SK-N-SH treated with all-trans-retinoic acid at 6 μM for 48 hours (cell line): ENCODE measurements around the gene OR4D2.

Source experiments
- ATAC-seq: fragments of 200-7000 bp; cut with Tn5 transposase; 3 replicates; pipeline ENCODE4 v1.9.1; 2020; ENCODE audit warnings: mild to moderate bottlenecking, moderate library complexity
- ARNTL ChIP-seq: fragments of 450-650 bp; formaldehyde crosslinking; IDR thresholded peaks from 2 replicates; pipeline ENCODE4 v1.5.0; 2020; ENCODE audit warnings: low read depth, mild to moderate bottlenecking, moderate library complexity, borderline replicate concordance
- BACH2 ChIP-seq: fragments of 250-450 bp; sonication (Bioruptor Pico); IDR thresholded peaks from 2 replicates; pipeline ENCODE4 v1.9.0; 2021; ENCODE audit warnings: mild to moderate bottlenecking, borderline replicate concordance
- ESRRG ChIP-seq: fragments of 250-450 bp; sonication (Bioruptor Pico); IDR thresholded peaks from 2 replicates; pipeline ENCODE4 v1.6.1; 2021; ENCODE audit warnings: mild to moderate bottlenecking
- GLIS3 ChIP-seq: fragments of 250-450 bp; sonication (Bioruptor Pico); IDR thresholded peaks from 2 replicates; pipeline ENCODE4 v1.5.0; 2020; ENCODE audit warnings: mild to moderate bottlenecking, moderate library complexity
- ISL1 ChIP-seq: fragments of 250-450 bp; sonication (Bioruptor Pico); IDR thresholded peaks from 2 replicates; pipeline ENCODE4 v2.1.2; 2022; ENCODE audit warnings: mild to moderate bottlenecking, moderate library complexity
- OSR1 ChIP-seq: fragments of 250-450 bp; sonication (Bioruptor Pico); IDR thresholded peaks from 2 replicates; pipeline ENCODE4 v1.8.0; 2022; ENCODE audit warnings: moderate library complexity, mild to moderate bottlenecking, inconsistent platforms
- PPARA ChIP-seq: fragments of 250-450 bp; sonication (Bioruptor Pico); IDR thresholded peaks from 2 replicates; pipeline ENCODE4 v1.5.0; 2020; ENCODE audit warnings: mild to moderate bottlenecking, borderline replicate concordance
- RARB ChIP-seq: fragments of 250-450 bp; sonication (Bioruptor Pico); IDR thresholded peaks from 2 replicates; pipeline ENCODE4 v1.8.0; 2021; ENCODE audit warnings: mild to moderate bottlenecking, moderate library complexity
- SNAI2 ChIP-seq: fragments of 250-450 bp; sonication (Bioruptor Pico); IDR thresholded peaks from 2 replicates; pipeline ENCODE4 v1.5.0; 2020; ENCODE audit warnings: mild to moderate bottlenecking, moderate library complexity
- TCF4 ChIP-seq: fragments of 250-450 bp; sonication (Bioruptor Pico); IDR thresholded peaks from 2 replicates; pipeline ENCODE4 v1.8.0; 2021; ENCODE audit warnings: mild to moderate bottlenecking, moderate library complexity, borderline replicate concordance
- TOX ChIP-seq: fragments of 250-450 bp; sonication (Bioruptor Pico); IDR thresholded peaks from 2 replicates; pipeline ENCODE4 v1.8.0; 2021; ENCODE audit warnings: mild to moderate bottlenecking, moderate library complexity, borderline replicate concordance
- ZC3H10 ChIP-seq: fragments of 250-450 bp; sonication (Bioruptor Pico); IDR thresholded peaks from 2 replicates; pipeline ENCODE4 v1.5.1; 2021; ENCODE audit warnings: mild to moderate bottlenecking, moderate library complexity
- ZFP3 ChIP-seq: fragments of 250-450 bp; sonication (Bioruptor Pico); IDR thresholded peaks from 2 replicates; pipeline ENCODE4 v1.5.0; 2020; ENCODE audit warnings: mild to moderate bottlenecking, moderate library complexity
- ZFP30 ChIP-seq: fragments of 450-650 bp; formaldehyde crosslinking; IDR thresholded peaks from 2 replicates; pipeline ENCODE4 v1.5.0; 2022; ENCODE audit warnings: mild to moderate bottlenecking, moderate library complexity
- ZNF565 ChIP-seq: fragments of 450-650 bp; formaldehyde crosslinking; conservative IDR thresholded peaks from 2 replicates; pipeline ENCODE4 v1.5.0; 2020; ENCODE audit warnings: low read depth, mild to moderate bottlenecking, moderate library complexity
- ZNF70 ChIP-seq: fragments of 450-650 bp; formaldehyde crosslinking; IDR thresholded peaks from 2 replicates; pipeline ENCODE4 v1.5.0; 2020; ENCODE audit warnings: mild to moderate bottlenecking, moderate library complexity
- ZNF8 ChIP-seq: fragments of 450-650 bp; formaldehyde crosslinking; IDR thresholded peaks from 2 replicates; pipeline ENCODE4 v1.5.0; 2020; ENCODE audit warnings: mild to moderate bottlenecking, moderate library complexity
- TF ChIP-seq, protein P1 (sequence below): fragments of 250-450 bp; sonication (Bioruptor Pico); IDR thresholded peaks from 2 replicates; pipeline ENCODE4 v1.5.1; 2021; ENCODE audit warnings: mild to moderate bottlenecking, moderate library complexity
- TF ChIP-seq, protein P2 (sequence below): fragments of 250-450 bp; sonication (Bioruptor Pico); IDR thresholded peaks from 2 replicates; pipeline ENCODE4 v1.5.0; 2020; ENCODE audit warnings: mild to moderate bottlenecking, moderate library complexity
- TF ChIP-seq, protein P3 (sequence below): fragments of 250-450 bp; sonication (Bioruptor Pico); IDR thresholded peaks from 2 replicates; pipeline ENCODE4 v1.8.0; 2021; ENCODE audit warnings: low read depth, mild to moderate bottlenecking, moderate library complexity, borderline replicate concordance
- TF ChIP-seq, protein P4 (sequence below): fragments of 250-450 bp; sonication (Bioruptor Pico); IDR thresholded peaks from 2 replicates; pipeline ENCODE4 v1.8.0; 2020; ENCODE audit warnings: mild to moderate bottlenecking, moderate library complexity, borderline replicate concordance
- TF ChIP-seq, protein P5 (sequence below): fragments of 250-450 bp; sonication (Bioruptor Pico); IDR thresholded peaks from 2 replicates; pipeline ENCODE4 v1.5.1; 2020; ENCODE audit warnings: low read depth, mild to moderate bottlenecking, moderate library complexity

The OR4D2 gene

DNA sequence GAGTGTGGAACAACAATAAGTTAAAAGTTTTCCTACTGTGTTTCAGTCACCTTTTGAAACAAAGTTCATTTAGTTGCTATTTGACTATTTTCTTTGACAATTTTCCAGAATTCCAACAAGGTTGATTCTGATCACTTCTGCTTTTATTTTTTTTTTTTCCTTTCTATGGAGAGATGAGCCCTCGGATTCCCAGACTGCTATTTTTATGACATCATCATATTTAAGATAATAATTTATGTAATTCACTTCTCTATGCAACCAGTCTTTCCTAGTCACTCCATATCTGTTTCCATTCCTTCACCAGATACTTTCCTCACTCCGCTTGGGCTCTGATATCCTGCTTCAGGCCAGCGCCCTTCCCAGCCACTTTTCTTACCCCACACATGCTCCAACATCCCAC, 8.1 kb downstream of the OR4D2 start:
- no peak for ATAC-seq

DNA sequence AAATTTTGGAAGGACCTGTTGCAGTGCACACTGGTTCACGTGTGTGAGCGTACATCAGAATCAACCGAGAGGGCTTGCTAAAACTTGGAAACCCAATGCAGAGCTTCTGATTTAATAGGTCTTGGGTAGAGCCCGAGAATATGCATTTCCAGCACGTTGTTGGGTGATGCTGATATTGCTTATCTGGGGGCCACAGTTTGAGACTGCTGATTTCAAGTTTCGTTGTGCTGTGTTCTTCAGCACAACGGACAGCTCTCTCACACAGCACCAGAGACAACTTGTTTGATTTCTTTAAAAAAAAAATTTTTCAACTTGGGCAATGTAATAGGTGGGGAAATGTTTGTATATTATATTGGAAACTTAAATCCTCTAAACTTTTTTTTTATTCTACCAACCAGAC, 9.4 kb downstream of the OR4D2 start:
- no peak for TF ChIP-seq SNAI2 (CRISPR knock-in tag)
- TF ChIP-seq ESRRG (CRISPR knock-in tag), result no peak
- no peak for TF ChIP-seq RARB (CRISPR knock-in tag)
- no peak for TF ChIP-seq TCF4 (CRISPR knock-in tag)
- no peak for TF ChIP-seq ZFP3 (CRISPR knock-in tag)
- TF ChIP-seq TOX, result no peak
- TF ChIP-seq ZC3H10, result no peak
- no peak for TF ChIP-seq ISL1
- no peak for TF ChIP-seq ZFP30
- TF ChIP-seq, protein P1, sequence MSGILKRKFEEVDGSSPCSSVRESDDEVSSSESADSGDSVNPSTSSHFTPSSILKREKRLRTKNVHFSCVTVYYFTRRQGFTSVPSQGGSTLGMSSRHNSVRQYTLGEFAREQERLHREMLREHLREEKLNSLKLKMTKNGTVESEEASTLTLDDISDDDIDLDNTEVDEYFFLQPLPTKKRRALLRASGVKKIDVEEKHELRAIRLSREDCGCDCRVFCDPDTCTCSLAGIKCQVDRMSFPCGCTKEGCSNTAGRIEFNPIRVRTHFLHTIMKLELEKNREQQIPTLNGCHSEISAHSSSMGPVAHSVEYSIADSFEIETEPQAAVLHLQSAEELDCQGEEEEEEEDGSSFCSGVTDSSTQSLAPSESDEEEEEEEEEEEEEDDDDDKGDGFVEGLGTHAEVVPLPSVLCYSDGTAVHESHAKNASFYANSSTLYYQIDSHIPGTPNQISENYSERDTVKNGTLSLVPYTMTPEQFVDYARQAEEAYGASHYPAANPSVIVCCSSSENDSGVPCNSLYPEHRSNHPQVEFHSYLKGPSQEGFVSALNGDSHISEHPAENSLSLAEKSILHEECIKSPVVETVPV (CRISPR knock-in tag), result no peak
- TF ChIP-seq ZNF8 (CRISPR knock-in tag), result no peak
- TF ChIP-seq, protein P2, sequence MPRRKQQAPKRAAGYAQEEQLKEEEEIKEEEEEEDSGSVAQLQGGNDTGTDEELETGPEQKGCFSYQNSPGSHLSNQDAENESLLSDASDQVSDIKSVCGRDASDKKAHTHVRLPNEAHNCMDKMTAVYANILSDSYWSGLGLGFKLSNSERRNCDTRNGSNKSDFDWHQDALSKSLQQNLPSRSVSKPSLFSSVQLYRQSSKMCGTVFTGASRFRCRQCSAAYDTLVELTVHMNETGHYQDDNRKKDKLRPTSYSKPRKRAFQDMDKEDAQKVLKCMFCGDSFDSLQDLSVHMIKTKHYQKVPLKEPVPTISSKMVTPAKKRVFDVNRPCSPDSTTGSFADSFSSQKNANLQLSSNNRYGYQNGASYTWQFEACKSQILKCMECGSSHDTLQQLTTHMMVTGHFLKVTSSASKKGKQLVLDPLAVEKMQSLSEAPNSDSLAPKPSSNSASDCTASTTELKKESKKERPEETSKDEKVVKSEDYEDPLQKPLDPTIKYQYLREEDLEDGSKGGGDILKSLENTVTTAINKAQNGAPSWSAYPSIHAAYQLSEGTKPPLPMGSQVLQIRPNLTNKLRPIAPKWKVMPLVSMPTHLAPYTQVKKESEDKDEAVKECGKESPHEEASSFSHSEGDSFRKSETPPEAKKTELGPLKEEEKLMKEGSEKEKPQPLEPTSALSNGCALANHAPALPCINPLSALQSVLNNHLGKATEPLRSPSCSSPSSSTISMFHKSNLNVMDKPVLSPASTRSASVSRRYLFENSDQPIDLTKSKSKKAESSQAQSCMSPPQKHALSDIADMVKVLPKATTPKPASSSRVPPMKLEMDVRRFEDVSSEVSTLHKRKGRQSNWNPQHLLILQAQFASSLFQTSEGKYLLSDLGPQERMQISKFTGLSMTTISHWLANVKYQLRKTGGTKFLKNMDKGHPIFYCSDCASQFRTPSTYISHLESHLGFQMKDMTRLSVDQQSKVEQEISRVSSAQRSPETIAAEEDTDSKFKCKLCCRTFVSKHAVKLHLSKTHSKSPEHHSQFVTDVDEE, result no peak
- no peak for TF ChIP-seq GLIS3 (CRISPR knock-in tag)
- TF ChIP-seq, all 23 proteins: peak for 0
- peak; percentile 49; the same call in 1 of the 3 replicates for ATAC-seq

More for the DNA sequence above, 8.1 kb downstream of the OR4D2 start:
- TF ChIP-seq GLIS3 (CRISPR knock-in tag) (no peak), TCF4 (CRISPR knock-in tag) (no peak), ZNF70 (no peak)
- TF ChIP-seq, protein P1 (CRISPR knock-in tag), result no peak

DNA sequence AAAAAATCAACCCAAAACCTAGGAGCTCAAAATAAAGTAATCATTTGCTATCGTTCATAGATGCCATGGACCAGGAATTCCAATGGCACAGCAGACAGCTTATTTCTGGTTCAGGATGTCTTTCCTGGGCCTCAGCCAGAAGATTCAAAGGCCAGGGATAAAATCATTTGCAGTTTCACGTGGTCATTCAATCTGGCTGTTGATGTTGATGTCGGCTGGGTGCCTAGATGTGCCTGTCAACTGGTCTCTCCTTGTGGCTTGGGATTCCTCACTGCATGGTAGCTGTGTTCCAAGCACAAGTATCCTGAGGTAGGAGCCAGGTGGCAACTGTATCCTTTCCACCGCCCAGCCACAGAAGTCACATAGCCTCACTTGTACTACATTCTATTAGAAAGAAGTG, 15.0 kb downstream of the OR4D2 start:
- no peak for ATAC-seq
- TF ChIP-seq ZFP30 (no peak), ZNF8 (CRISPR knock-in tag) (no peak), ISL1 (no peak), ZNF565 (CRISPR knock-in tag) (no peak), BACH2 (no peak), ZFP3 (CRISPR knock-in tag) (no peak), ESRRG (CRISPR knock-in tag) (no peak), ARNTL (no peak), GLIS3 (CRISPR knock-in tag) (no peak), TCF4 (CRISPR knock-in tag) (no peak), OSR1 (CRISPR knock-in tag) (no peak), PPARA (CRISPR knock-in tag) (no peak), ZC3H10 (no peak), RARB (CRISPR knock-in tag) (no peak)
- TF ChIP-seq, protein P3, sequence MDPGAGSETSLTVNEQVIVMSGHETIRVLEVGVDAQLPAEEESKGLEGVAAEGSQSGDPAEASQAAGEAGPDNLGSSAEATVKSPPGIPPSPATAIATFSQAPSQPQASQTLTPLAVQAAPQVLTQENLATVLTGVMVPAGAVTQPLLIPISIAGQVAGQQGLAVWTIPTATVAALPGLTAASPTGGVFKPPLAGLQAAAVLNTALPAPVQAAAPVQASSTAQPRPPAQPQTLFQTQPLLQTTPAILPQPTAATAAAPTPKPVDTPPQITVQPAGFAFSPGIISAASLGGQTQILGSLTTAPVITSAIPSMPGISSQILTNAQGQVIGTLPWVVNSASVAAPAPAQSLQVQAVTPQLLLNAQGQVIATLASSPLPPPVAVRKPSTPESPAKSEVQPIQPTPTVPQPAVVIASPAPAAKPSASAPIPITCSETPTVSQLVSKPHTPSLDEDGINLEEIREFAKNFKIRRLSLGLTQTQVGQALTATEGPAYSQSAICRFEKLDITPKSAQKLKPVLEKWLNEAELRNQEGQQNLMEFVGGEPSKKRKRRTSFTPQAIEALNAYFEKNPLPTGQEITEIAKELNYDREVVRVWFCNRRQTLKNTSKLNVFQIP (CRISPR knock-in tag), result no peak
- TF ChIP-seq, protein P1 (CRISPR knock-in tag), result no peak
- TF ChIP-seq, protein P4, sequence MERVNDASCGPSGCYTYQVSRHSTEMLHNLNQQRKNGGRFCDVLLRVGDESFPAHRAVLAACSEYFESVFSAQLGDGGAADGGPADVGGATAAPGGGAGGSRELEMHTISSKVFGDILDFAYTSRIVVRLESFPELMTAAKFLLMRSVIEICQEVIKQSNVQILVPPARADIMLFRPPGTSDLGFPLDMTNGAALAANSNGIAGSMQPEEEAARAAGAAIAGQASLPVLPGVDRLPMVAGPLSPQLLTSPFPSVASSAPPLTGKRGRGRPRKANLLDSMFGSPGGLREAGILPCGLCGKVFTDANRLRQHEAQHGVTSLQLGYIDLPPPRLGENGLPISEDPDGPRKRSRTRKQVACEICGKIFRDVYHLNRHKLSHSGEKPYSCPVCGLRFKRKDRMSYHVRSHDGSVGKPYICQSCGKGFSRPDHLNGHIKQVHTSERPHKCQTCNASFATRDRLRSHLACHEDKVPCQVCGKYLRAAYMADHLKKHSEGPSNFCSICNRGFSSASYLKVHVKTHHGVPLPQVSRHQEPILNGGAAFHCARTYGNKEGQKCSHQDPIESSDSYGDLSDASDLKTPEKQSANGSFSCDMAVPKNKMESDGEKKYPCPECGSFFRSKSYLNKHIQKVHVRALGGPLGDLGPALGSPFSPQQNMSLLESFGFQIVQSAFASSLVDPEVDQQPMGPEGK (CRISPR knock-in tag), result no peak
- TF ChIP-seq, protein P5, sequence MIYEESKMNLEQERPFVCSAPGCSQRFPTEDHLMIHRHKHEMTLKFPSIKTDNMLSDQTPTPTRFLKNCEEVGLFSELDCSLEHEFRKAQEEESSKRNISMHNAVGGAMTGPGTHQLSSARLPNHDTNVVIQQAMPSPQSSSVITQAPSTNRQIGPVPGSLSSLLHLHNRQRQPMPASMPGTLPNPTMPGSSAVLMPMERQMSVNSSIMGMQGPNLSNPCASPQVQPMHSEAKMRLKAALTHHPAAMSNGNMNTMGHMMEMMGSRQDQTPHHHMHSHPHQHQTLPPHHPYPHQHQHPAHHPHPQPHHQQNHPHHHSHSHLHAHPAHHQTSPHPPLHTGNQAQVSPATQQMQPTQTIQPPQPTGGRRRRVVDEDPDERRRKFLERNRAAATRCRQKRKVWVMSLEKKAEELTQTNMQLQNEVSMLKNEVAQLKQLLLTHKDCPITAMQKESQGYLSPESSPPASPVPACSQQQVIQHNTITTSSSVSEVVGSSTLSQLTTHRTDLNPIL (CRISPR knock-in tag), result no peak
- TF ChIP-seq, all 23 proteins: peak for 0
